Measurements from ENCODE around the gene GPC6.

DNA sequence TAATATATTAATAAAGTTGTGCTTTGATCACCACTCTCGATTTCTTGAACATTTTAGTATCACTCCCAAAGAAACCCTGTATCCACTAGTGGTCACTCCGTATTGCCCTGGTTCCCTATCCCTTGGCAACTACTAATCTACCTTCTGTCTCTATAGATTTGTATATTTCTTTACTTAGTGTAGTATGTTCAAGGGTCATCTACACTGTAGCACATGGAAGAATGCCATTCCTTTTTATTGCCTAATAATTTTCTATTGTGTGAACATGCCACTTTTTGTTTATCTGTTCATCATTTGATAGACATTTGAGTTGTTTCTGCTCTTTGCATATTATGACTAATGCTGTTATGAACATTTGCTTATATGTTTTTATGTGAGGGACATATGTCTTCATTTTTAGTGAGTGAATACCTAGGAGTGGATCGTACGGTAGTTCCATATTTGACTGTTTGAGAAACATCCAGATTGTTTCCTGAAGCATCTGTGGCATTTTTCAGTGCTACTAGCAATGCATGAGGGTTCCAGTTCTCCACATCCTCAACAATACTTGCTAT, 254.0 kb downstream of the GPC6 start:
- TF ChIP-seq, protein P1, sequence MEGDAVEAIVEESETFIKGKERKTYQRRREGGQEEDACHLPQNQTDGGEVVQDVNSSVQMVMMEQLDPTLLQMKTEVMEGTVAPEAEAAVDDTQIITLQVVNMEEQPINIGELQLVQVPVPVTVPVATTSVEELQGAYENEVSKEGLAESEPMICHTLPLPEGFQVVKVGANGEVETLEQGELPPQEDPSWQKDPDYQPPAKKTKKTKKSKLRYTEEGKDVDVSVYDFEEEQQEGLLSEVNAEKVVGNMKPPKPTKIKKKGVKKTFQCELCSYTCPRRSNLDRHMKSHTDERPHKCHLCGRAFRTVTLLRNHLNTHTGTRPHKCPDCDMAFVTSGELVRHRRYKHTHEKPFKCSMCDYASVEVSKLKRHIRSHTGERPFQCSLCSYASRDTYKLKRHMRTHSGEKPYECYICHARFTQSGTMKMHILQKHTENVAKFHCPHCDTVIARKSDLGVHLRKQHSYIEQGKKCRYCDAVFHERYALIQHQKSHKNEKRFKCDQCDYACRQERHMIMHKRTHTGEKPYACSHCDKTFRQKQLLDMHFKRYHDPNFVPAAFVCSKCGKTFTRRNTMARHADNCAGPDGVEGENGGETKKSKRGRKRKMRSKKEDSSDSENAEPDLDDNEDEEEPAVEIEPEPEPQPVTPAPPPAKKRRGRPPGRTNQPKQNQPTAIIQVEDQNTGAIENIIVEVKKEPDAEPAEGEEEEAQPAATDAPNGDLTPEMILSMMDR (IDR thresholded peaks at IDR 0.05), result no peak
- no peak for TF ChIP-seq POLR2A (IDR thresholded peaks at IDR 0.05)

Data from vagina (tissue), 2 donors.